Endothelial cell of umbilical vein (primary cell): ENCODE results near the gene FNBP1. TPM values are rescaled to one million over a fixed set of nuclear protein-coding genes. Genes with fewer than 3 reads are reported as not detected.

Experiments used
- BruUV-seq: library from RNA; stranded (reverse); fragments of 400-500 nt; replicated peaks from 2 replicates; lab custom pipeline; 2021; lab: Mats Ljungman, UMichigan
- CTCF ChIA-PET: fragments of 300-600, 350-600 bp; sonication (Branson Sonifier 250); formaldehyde crosslinking; loops from one replicate; lab custom pipeline; 2021; ENCODE audit warnings: antibody characterized with exemption, inconsistent platforms; lab: Charles Lee
- POLR2A ChIA-PET: fragments of 300-600, 350-600 bp; sonication (Branson Sonifier 250); formaldehyde crosslinking; loops from one replicate; lab custom pipeline; 2021; ENCODE audit warnings: antibody characterized with exemption, inconsistent platforms; lab: Charles Lee
- DNase-seq: peaks from one replicate; pipeline ENCODE4 v3.0.0-alpha.2; 2011; ENCODE audit warnings: low read depth, low spot score
- FAIRE-seq: peaks from 2 replicates; lab custom pipeline; 2011; peaks lifted over from hg19 to GRCh38; lab: Jason Lieb, UNC
- H2AFZ ChIP-seq: 2 replicates; pipeline ENCODE4 v1.6.0; 2012; ENCODE audit warnings: low read depth, low read length, control low read depth, inconsistent platforms
- H3K27ac ChIP-seq: 2 replicates; pipeline ENCODE4 v1.5.1; 2011; ENCODE audit warnings: low read depth, mild to moderate bottlenecking, control low read depth, low read length, moderate library complexity; ENCODE audit not compliant: insufficient read depth
- H3K27me3 ChIP-seq, 2 experiments: 2 replicates each; pipeline versions ENCODE4 v1.6.0 to v1.6.1; 2011; ENCODE audit warnings: low read length in 2 of 2, mixed read lengths in 1 of 2; ENCODE audit not compliant: control insufficient read depth in 2 of 2, insufficient read depth in 2 of 2
- H3K36me3 ChIP-seq, 2 experiments: 2 replicates in 1 of 2; 3 replicates in 1 of 2; pipeline ENCODE4 v1.5.1; 2011; ENCODE audit warnings: low read length in 2 of 2, mild to moderate bottlenecking in 1 of 2, moderate library complexity in 1 of 2; ENCODE audit not compliant: control insufficient read depth in 2 of 2, insufficient read depth in 2 of 2; ENCODE audit errors: extremely low read depth in 1 of 2
- H3K4me1 ChIP-seq: 3 replicates; pipeline ENCODE4 v1.5.1; 2011; ENCODE audit warnings: mild to moderate bottlenecking, low read length; ENCODE audit not compliant: control insufficient read depth, insufficient read depth; ENCODE audit errors: extremely low read depth
- H3K4me2 ChIP-seq: 2 replicates; pipeline ENCODE4 v1.6.1; 2011; ENCODE audit warnings: low read length, control low read depth, mixed read lengths; ENCODE audit not compliant: insufficient read depth
- H3K4me3 ChIP-seq, 3 experiments: fragments of 200-600 bp in 1 of 3; sonication (generic), shearing (Covaris generic) in 1 of 3; replicated peaks in 1 of 3; 2 replicates each; pipeline ENCODE4 v1.5.1; 2011 to 2016; ENCODE audit warnings: control low read depth in 3 of 3, low read length in 3 of 3, mild to moderate bottlenecking in 2 of 3, inconsistent platforms in 1 of 3, low read depth in 1 of 3, moderate library complexity in 1 of 3; ENCODE audit not compliant: insufficient read depth in 1 of 3
- H3K79me2 ChIP-seq: 2 replicates; pipeline ENCODE4 v1.6.0; 2012; ENCODE audit warnings: low read length, inconsistent platforms; ENCODE audit not compliant: control insufficient read depth, insufficient read depth
- H3K9ac ChIP-seq: replicated peaks from 2 replicates; pipeline ENCODE3; 2011; ENCODE audit warnings: low read length, control low read depth; ENCODE audit not compliant: insufficient read depth; ENCODE audit errors: extremely low read depth
- H3K9me1 ChIP-seq: replicated peaks from 3 replicates; pipeline ENCODE4 v1.6.0; 2011; ENCODE audit warnings: mild to moderate bottlenecking, low read length; ENCODE audit not compliant: control insufficient read depth, insufficient read depth; ENCODE audit errors: extremely low read depth
- H3K9me3 ChIP-seq: replicated peaks from 2 replicates; pipeline ENCODE4 v1.5.1; 2012; ENCODE audit warnings: low read length, inconsistent platforms; ENCODE audit not compliant: control insufficient read depth, insufficient read depth
- H4K20me1 ChIP-seq: replicated peaks from 2 replicates; pipeline ENCODE3; 2011; ENCODE audit warnings: mild to moderate bottlenecking, low read length; ENCODE audit not compliant: control insufficient read depth, insufficient read depth; ENCODE audit errors: extremely low read depth
- CTCF ChIP-seq, 2 donors: IDR thresholded peaks; 1 replicate in 1 of 2; 2 replicates in 1 of 2; pipeline ENCODE4 v1.5.1; 2011; ENCODE audit warnings: low read length in 2 of 2, mild to moderate bottlenecking in 2 of 2, moderate library complexity in 2 of 2, control low read depth in 1 of 2, inconsistent platforms in 1 of 2, low read depth in 1 of 2; ENCODE audit not compliant: insufficient read depth in 1 of 2; ENCODE audit errors: extremely low read depth in 1 of 2
- EZH2 ChIP-seq: IDR thresholded peaks from 2 replicates; pipeline ENCODE4 v1.6.1; 2012; ENCODE audit warnings: borderline replicate concordance, low read depth, mild to moderate bottlenecking, moderate library complexity, low read length, inconsistent platforms; ENCODE audit not compliant: severe bottlenecking
- FOS ChIP-seq: IDR thresholded peaks from 2 replicates; pipeline ENCODE4 v1.6.1; 2011; ENCODE audit warnings: mild to moderate bottlenecking, low read length, moderate library complexity, borderline replicate concordance; ENCODE audit not compliant: insufficient read depth
- GATA2 ChIP-seq: IDR thresholded peaks from 2 replicates; pipeline ENCODE4 v1.7.0; 2011; ENCODE audit warnings: low read depth, mild to moderate bottlenecking, moderate library complexity, mixed read lengths, low read length; ENCODE audit not compliant: insufficient read length, insufficient read depth
- JUN ChIP-seq: IDR thresholded peaks from 2 replicates; pipeline ENCODE4 v1.6.1; 2011; ENCODE audit warnings: borderline replicate concordance, low read depth; ENCODE audit not compliant: insufficient read length, insufficient read depth
- MAX ChIP-seq: IDR thresholded peaks from 2 replicates; pipeline ENCODE4 v1.6.1; 2011; ENCODE audit not compliant: insufficient read depth, insufficient read length
- MYC ChIP-seq: IDR thresholded peaks from one replicate; pipeline ENCODE4 v1.6.1; 2011; ENCODE audit warnings: mild to moderate bottlenecking, low read depth, low read length
- POLR2AphosphoS5 ChIP-seq: IDR thresholded peaks from 2 replicates; pipeline ENCODE4 v1.6.1; 2012; ENCODE audit warnings: low read depth, mild to moderate bottlenecking, control low read depth, low read length, moderate library complexity; ENCODE audit not compliant: insufficient read depth
- dilution Hi-C: fragments of 300-500 bp; cut with MboI; formaldehyde crosslinking; loops from one replicate; pipeline ENCODE4 v1.15.0; 2019; ENCODE audit warnings: low sequenced_read_pairs; ENCODE audit not compliant: extremely low pct_ligation_motif_present
- intact Hi-C: fragments of 100-400 bp; cut with micrococcal nuclease; formaldehyde crosslinking; loops from one replicate; pipeline ENCODE4 v1.10.0; 2022
- polyA plus RNA-seq, 4 experiments: library from polyadenylated mRNA; depleted of rRNA in 3 of 4; stranded (reverse) in 3 of 4; unstranded in 1 of 4; fragments of >200 nt; gene quantifications; 2 replicates each; pipeline versions ENCODE4 v1.2.1 to v1.2.3, GENCODE V29; 2011 to 2012; ENCODE audit warnings: missing spikeins in 1 of 4
- total RNA-seq: library from RNA; stranded (reverse); gene quantifications from 2 replicates; pipeline ENCODE4 v1.2.3, GENCODE V29; 2021

FNBP1 gene
- total and polyA plus RNA-seq, 2 donors (not counting 3 experiments of a cell fraction or from before 2014, with no cell fraction given) = 10.9 to 43.9 TPM

DNA sequence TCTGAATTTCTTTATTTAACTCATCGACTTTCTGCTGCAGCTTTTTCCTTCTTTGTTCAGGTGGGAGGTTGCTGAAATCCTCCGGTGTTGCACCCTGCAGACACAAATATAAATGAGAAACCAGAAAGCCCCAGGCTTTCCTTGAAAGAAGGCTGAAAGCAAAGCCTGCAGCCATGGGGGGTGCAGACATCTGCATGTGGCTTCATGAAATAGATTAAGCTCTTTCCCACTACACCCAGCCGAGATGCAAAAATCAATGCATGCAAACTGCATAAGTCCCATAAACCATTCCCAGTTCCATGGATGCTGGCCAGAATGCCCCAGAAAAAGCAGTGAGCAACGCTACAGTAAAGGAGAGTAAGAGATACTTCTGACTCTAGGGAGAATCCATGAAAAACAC, 134.1 kb downstream of the FNBP1 start:
- BruUV-seq = no TSS peak
- peaks cover 0 to 7% of the 10 kb centered on the region in 2 experiments for H3K36me3 ChIP-seq
- TF ChIP-seq MYC (no peak), MAX (no peak), GATA2 (no peak), JUN (no peak), FOS (no peak), CTCF (IDR thresholded peaks at IDR 0.05; ENCODE audit: extremely low read depth in 1 of 2, insufficient read depth in 1 of 2, low read depth in 1 of 2, low read length in 2 of 2) (no peak), POLR2AphosphoS5 (no peak), EZH2 (no peak)
- H3K9me3 ChIP-seq = no peaks in the 10 kb centered on the region
- ChIA-PET CTCF (no interaction called here), POLR2A (no interaction called here)
- no peaks in the 10 kb centered on the region for H3K79me2 ChIP-seq
- no peaks in the 10 kb centered on the region for H3K27me3 ChIP-seq
- no peak for DNase-seq
- H3K4me3 ChIP-seq = no peak overlapping the region
- H4K20me1 ChIP-seq = no peaks in the 10 kb centered on the region
- intact Hi-C loops (no loop called here), dilution Hi-C loops (no loop called here)
- H3K4me1 ChIP-seq = peaks cover 3% of the 10 kb centered on the region
- no peak overlapping the region for H2AFZ ChIP-seq
- H3K9me1 ChIP-seq = no peaks in the 10 kb centered on the region
- FAIRE-seq = no peak
- no peak overlapping the region for H3K9ac ChIP-seq
- no peak overlapping the region for H3K4me2 ChIP-seq
- H3K27ac ChIP-seq = no peak overlapping the region
